A673 (cell line): Measurements from ENCODE around the gene AFF1. TPM values are rescaled to one million over a fixed set of nuclear protein-coding genes. Genes with fewer than 3 reads are reported as not detected.

Experiments used
- BruUV-seq: library from RNA; stranded (reverse); fragments of 400-500 nt; replicated peaks from 2 replicates; lab custom pipeline; 2021; lab: Mats Ljungman, UMichigan
- CTCF ChIA-PET: fragments of 300-600 bp; sonication (Branson Sonifier 250); formaldehyde crosslinking; loops from one replicate; lab custom pipeline; 2022; ENCODE audit warnings: antibody characterized with exemption; lab: Charles Lee
- POLR2A ChIA-PET: fragments of 300-600 bp; sonication (Branson Sonifier 250); formaldehyde crosslinking; loops from one replicate; lab custom pipeline; 2022; ENCODE audit warnings: antibody characterized with exemption; ENCODE audit not compliant: low non-redundant PET; lab: Charles Lee
- DNase-seq: peaks from one replicate; pipeline ENCODE4 v3.0.0-alpha.2; 2015; ENCODE audit warnings: low spot score
- H3K27ac ChIP-seq: fragments of 200-600 bp; sonication (generic); 2 replicates; pipeline ENCODE4 v1.5.1; 2016; ENCODE audit warnings: mixed run types, low read depth, mild to moderate bottlenecking, mixed read lengths, antibody characterized with exemption, low read length; ENCODE audit not compliant: poor library complexity, severe bottlenecking
- H3K27me3 ChIP-seq: fragments of 200-600 bp; sonication (generic); replicated peaks from 2 replicates; pipeline ENCODE4 v1.6.1; 2017; ENCODE audit warnings: mixed run types, low read depth, mild to moderate bottlenecking, mixed read lengths, antibody characterized with exemption, low read length; ENCODE audit not compliant: insufficient read depth, poor library complexity
- H3K36me3 ChIP-seq: fragments of 200-600 bp; sonication (generic); 2 replicates; pipeline ENCODE4 v1.6.1; 2016; ENCODE audit warnings: mixed run types, mild to moderate bottlenecking, mixed read lengths, antibody characterized with exemption, low read length; ENCODE audit not compliant: insufficient read depth, poor library complexity, severe bottlenecking
- H3K4me1 ChIP-seq: fragments of 200-600 bp; sonication (generic); 2 replicates; pipeline ENCODE4 v1.6.1; 2017; ENCODE audit warnings: mixed run types, mild to moderate bottlenecking, mixed read lengths, antibody characterized with exemption, low read length; ENCODE audit not compliant: insufficient read depth, poor library complexity, severe bottlenecking
- H3K4me3 ChIP-seq: fragments of 200-600 bp; sonication (generic); 2 replicates; pipeline ENCODE4 v1.5.1; 2016; ENCODE audit warnings: low read depth, mixed run types, mild to moderate bottlenecking, mixed read lengths, low read length; ENCODE audit not compliant: poor library complexity, severe bottlenecking
- H3K9me3 ChIP-seq: fragments of 200-600 bp; sonication (generic); 2 replicates; pipeline ENCODE4 v1.6.1; 2016; ENCODE audit warnings: mixed run types, low read depth, mild to moderate bottlenecking, mixed read lengths, antibody characterized with exemption, low read length; ENCODE audit not compliant: poor library complexity, severe bottlenecking
- CTCF ChIP-seq: fragments of 300-800, 200-600 bp; sonication (generic); conservative IDR thresholded peaks from 2 replicates; pipeline ENCODE4 v1.5.1; 2017; ENCODE audit warnings: low read depth, mild to moderate bottlenecking, antibody characterized with exemption, low read length, moderate library complexity, mixed read lengths
- EZH2 ChIP-seq: fragments of 200-600 bp; sonication (generic); IDR thresholded peaks from 2 replicates; pipeline ENCODE4 v1.6.1; 2017; ENCODE audit warnings: borderline replicate concordance, low read depth, mild to moderate bottlenecking, mixed read lengths, antibody characterized with exemption, low read length; ENCODE audit not compliant: poor library complexity, severe bottlenecking
- intact Hi-C: fragments of 100-400 bp; cut with micrococcal nuclease; formaldehyde crosslinking; loops from one replicate; pipeline ENCODE4 v1.10.0; 2022; ENCODE audit not compliant: unreplicated experiment
- total RNA-seq: library from RNA; stranded (reverse); gene quantifications from 2 replicates; pipeline ENCODE4 v1.2.3, GENCODE V29; 2021

The AFF1 gene
- total RNA-seq, 1 experiment from 2014 or later = 60.1 TPM

DNA sequence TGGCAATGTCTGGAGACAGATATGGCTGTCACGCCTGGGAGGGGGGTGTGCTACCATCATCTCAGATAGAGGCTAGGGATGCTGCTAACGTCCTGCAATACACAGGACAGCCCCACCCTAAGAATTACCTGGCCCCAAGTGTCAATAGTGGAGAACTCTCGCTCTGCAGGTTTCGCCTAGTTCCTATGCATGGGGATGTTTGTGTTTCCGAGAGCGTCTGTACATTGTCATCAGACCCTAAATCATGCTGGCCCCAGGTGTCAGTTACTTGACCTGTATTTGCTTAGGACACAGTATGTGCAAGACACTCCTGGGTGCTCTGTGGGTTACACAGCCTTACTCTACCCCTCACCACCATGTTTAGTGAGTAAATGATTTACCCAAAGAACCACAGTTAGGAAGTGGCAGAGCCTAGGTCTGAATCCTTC is 90.8 kb downstream of the AFF1 start:
- no peak overlapping the region for H3K27ac ChIP-seq
- no TSS peak for BruUV-seq
- H3K4me1 ChIP-seq = peaks cover 49% of the 10 kb centered on the region
- POLR2A ChIA-PET = no interaction called here
- DNase-seq = no peak
- no peak for TF ChIP-seq EZH2
- TF ChIP-seq CTCF = no peak
- intact Hi-C loops = no loop called here
- H3K36me3 ChIP-seq = no peaks in the 10 kb centered on the region
- CTCF ChIA-PET = no interaction called here
- H3K4me3 ChIP-seq = no peak overlapping the region
- no peaks in the 10 kb centered on the region for H3K9me3 ChIP-seq
- H3K27me3 ChIP-seq = no peaks in the 10 kb centered on the region

GRCh38 chr4:87026800-87027495 is 92.1 kb downstream of the AFF1 start:
- Histone ChIP-seq H3K27ac (no peak overlapping the region), H3K4me1 (peaks cover 56% of the 10 kb centered on the region), H3K9me3 (no peaks in the 10 kb centered on the region), H3K4me3 (no peak overlapping the region), H3K36me3 (no peaks in the 10 kb centered on the region), H3K27me3 (no peaks in the 10 kb centered on the region)
- DNase-seq = no peak
- no TSS peak for BruUV-seq
- CTCF ChIA-PET = no interaction called here
- intact Hi-C loops = no loop called here
- TF ChIP-seq EZH2 (no peak), CTCF (no peak)
- POLR2A ChIA-PET = no interaction called here

- no TSS peak for BruUV-seq
Observed at GRCh38 chr4:87029356-87029755, 94.5 kb downstream of the AFF1 start.

More at GRCh38 chr4:87029356-87029755, 94.5 kb downstream of the AFF1 start:
- TF ChIP-seq EZH2 = no peak
- TF ChIP-seq CTCF = no peak
- Histone ChIP-seq H3K9me3 (no peaks in the 10 kb centered on the region), H3K4me3 (no peak overlapping the region), H3K27me3 (no peaks in the 10 kb centered on the region), H3K4me1 (peaks cover 80% of the 10 kb centered on the region), H3K36me3 (no peaks in the 10 kb centered on the region), H3K27ac (no peak overlapping the region)
- DNase-seq = no peak
- ChIA-PET POLR2A (no interaction called here), CTCF (no interaction called here)
- intact Hi-C loops = no loop called here
